ENCODE measurements around the gene BRAT1. TPM values are rescaled to one million over a fixed set of nuclear protein-coding genes. Genes with fewer than 3 reads are reported as not detected.

The BRAT1 gene
- total RNA-seq, 1 experiment from 2014 or later, result 53.9 TPM

GRCh38 chr7:2498708-2499107 lies 56.6 kb downstream of the BRAT1 start:
- DNase-seq, result no peak
- H3K79me2 ChIP-seq (ENCODE audit: low read depth), result no peaks in the 10 kb centered on the region
- no peak overlapping the region for H2AFZ ChIP-seq
- 0 out of 2 replicates have a peak, but pooled peaks cover 4% of the 10 kb centered on the region for H4K20me1 ChIP-seq (ENCODE audit: insufficient read depth)
- no peaks in the 10 kb centered on the region for H3K9me3 ChIP-seq (ENCODE audit: insufficient read depth, low read depth)
- no peaks in the 10 kb centered on the region for H3K36me3 ChIP-seq (ENCODE audit: low read depth)
- POLR2A ChIA-PET (ENCODE audit: unreplicated experiment), result no interaction called here
- no peak overlapping the region for H3K4me2 ChIP-seq
- intact Hi-C loops (cut with micrococcal nuclease; ENCODE audit: unreplicated experiment), result no loop called here
- H3F3A ChIP-seq (ENCODE audit: insufficient read depth, low read depth), result peaks cover 5% of the 10 kb centered on the region; the same call in 1 of the 2 replicates
- peaks cover 40% of the 10 kb centered on the region for H3K27me3 ChIP-seq (ENCODE audit: insufficient read depth, low read depth)
- no peak overlapping the region for H3K27ac ChIP-seq
- TF ChIP-seq, protein P1, sequence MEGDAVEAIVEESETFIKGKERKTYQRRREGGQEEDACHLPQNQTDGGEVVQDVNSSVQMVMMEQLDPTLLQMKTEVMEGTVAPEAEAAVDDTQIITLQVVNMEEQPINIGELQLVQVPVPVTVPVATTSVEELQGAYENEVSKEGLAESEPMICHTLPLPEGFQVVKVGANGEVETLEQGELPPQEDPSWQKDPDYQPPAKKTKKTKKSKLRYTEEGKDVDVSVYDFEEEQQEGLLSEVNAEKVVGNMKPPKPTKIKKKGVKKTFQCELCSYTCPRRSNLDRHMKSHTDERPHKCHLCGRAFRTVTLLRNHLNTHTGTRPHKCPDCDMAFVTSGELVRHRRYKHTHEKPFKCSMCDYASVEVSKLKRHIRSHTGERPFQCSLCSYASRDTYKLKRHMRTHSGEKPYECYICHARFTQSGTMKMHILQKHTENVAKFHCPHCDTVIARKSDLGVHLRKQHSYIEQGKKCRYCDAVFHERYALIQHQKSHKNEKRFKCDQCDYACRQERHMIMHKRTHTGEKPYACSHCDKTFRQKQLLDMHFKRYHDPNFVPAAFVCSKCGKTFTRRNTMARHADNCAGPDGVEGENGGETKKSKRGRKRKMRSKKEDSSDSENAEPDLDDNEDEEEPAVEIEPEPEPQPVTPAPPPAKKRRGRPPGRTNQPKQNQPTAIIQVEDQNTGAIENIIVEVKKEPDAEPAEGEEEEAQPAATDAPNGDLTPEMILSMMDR (conservative IDR thresholded peaks at IDR 0.05), result no peak
- TF ChIP-seq EZH2 (IDR thresholded peaks at IDR 0.05; ENCODE audit: low read depth), result no peak
- CTCF ChIA-PET, result interaction anchor here (0.6 kb wide), 2 partner anchors 130 to 775 kb away, joined by 3 to 5 read pairs; no protein-coding TSS in a partner anchor
- BruUV-seq (replicated peaks), result no TSS peak
- H3K4me3 ChIP-seq, result no peak overlapping the region
- H3K9me2 ChIP-seq (ENCODE audit: insufficient read depth), result no peaks in the 10 kb centered on the region
- peaks cover 7% of the 10 kb centered on the region; the same call in 1 of the 2 replicates for H3K4me1 ChIP-seq (replicated peaks; ENCODE audit: insufficient read depth)

DNA sequence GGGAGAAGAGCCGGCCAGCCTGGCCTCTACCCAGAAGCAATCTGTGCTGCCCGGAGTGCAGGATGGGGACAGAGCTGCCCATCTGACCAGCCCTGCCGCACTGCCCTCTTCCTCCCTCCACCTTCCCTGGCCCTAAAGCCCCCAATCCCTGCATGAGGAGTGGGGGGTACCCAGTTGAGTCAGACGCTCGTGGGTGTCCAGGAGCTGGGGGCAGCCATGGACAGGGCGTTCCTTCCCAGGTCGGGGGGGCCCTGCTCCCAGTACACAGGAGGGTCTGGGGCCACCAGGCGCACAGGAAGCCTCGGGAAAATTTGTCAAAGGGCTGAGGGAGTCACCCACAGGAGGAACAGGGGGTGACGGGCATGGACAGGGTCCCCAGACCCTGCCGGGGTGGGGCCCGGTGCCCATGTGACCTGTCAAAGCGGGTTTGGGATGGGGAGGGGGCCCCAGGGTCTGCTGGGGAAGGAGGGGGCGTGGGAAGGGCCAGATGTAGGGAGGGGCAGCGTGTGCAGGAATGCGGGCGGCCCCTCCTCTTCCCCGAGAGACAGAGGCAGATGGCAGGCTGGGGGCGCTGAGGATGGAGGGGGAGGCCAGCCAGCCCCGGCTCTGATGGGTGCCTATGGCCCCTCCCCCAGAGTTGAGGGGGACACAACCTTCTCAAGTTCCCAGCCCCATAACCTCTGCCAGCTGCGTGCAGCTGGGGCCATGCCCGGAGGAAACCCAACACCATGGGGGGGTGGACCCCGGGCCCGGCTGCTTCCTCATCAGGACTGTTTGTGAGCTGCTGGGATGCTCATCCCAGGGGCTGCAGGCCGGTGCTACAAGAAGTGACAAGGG lies 57.6 kb downstream of the BRAT1 start:
- BruUV-seq (replicated peaks), result no TSS peak
- DNase-seq, result no peak
- Histone ChIP-seq H3F3A (ENCODE audit: insufficient read depth, low read depth) (peaks cover 5% of the 10 kb centered on the region; the same call in 1 of the 2 replicates), H3K27ac (no peak overlapping the region), H3K36me3 (ENCODE audit: low read depth) (no peaks in the 10 kb centered on the region), H3K4me3 (no peak overlapping the region), H3K79me2 (ENCODE audit: low read depth) (no peaks in the 10 kb centered on the region), H3K9me3 (ENCODE audit: insufficient read depth, low read depth) (no peaks in the 10 kb centered on the region), H4K20me1 (ENCODE audit: insufficient read depth) (0 out of 2 replicates have a peak, but pooled peaks cover 4% of the 10 kb centered on the region), H3K9me2 (ENCODE audit: insufficient read depth) (no peaks in the 10 kb centered on the region), H3K4me2 (no peak overlapping the region), H2AFZ (no peak overlapping the region), H3K27me3 (ENCODE audit: insufficient read depth, low read depth) (peaks cover 35% of the 10 kb centered on the region), H3K4me1 (replicated peaks; ENCODE audit: insufficient read depth) (peaks cover 12% of the 10 kb centered on the region; the same call in 1 of the 2 replicates)
- intact Hi-C loops (cut with micrococcal nuclease; ENCODE audit: unreplicated experiment), result no loop called here
- POLR2A ChIA-PET (ENCODE audit: unreplicated experiment), result interaction anchor here (0.5 kb wide), 1 partner anchor 68 kb away, joined by 22 read pairs; no protein-coding TSS in a partner anchor
- TF ChIP-seq EZH2 (IDR thresholded peaks at IDR 0.05; ENCODE audit: low read depth), result no peak
- TF ChIP-seq, protein P1 (conservative IDR thresholded peaks at IDR 0.05), result no peak
- CTCF ChIA-PET, result interaction anchor here (0.6 kb wide), 1 partner anchor 129 kb away, joined by 5 read pairs; no protein-coding TSS in a partner anchor

- Histone ChIP-seq H3K79me2 (ENCODE audit: low read depth) (no peaks in the 10 kb centered on the region), H3K4me3 (no peak overlapping the region), H3K4me1 (replicated peaks; ENCODE audit: insufficient read depth) (peaks cover 12% of the 10 kb centered on the region; the same call in 1 of the 2 replicates), H3K27me3 (ENCODE audit: insufficient read depth, low read depth) (peaks cover 32% of the 10 kb centered on the region), H3K4me2 (no peak overlapping the region), H3F3A (ENCODE audit: insufficient read depth, low read depth) (peaks cover 5% of the 10 kb centered on the region; the same call in 1 of the 2 replicates), H3K27ac (no peak overlapping the region), H2AFZ (no peak overlapping the region), H3K9me3 (ENCODE audit: insufficient read depth, low read depth) (no peaks in the 10 kb centered on the region), H3K9me2 (ENCODE audit: insufficient read depth) (no peaks in the 10 kb centered on the region), H3K36me3 (ENCODE audit: low read depth) (no peaks in the 10 kb centered on the region), H4K20me1 (ENCODE audit: insufficient read depth) (0 out of 2 replicates have a peak, but pooled peaks cover 4% of the 10 kb centered on the region)
- no peak for DNase-seq
- ChIA-PET POLR2A (ENCODE audit: unreplicated experiment) (no interaction called here), CTCF (no interaction called here)
- TF ChIP-seq EZH2 (IDR thresholded peaks at IDR 0.05; ENCODE audit: low read depth), result no peak
- TF ChIP-seq, protein P1 (conservative IDR thresholded peaks at IDR 0.05), result no peak
- no TSS peak for BruUV-seq (replicated peaks)
- intact Hi-C loops (cut with micrococcal nuclease; ENCODE audit: unreplicated experiment), result no loop called here
Observed at GRCh38 chr7:2497065-2497464, 58.3 kb downstream of the BRAT1 start.
